Stimulated activated CD8-positive, alpha-beta memory T cell treated with anti-CD3 and anti-CD28 coated beads, Interleukin-4, amount 100 ng/mL, for 4 hours (primary cell): ENCODE measurements around the gene FER.
"Not testable (repeated sequence)": the region's sequence is repeated elsewhere in the genome, so short reads cannot be mapped to it uniquely, and the experiment has no call there.

Experiments used
- DNase-seq, 2 donors: peaks; one replicate each; pipeline ENCODE4 v3.0.0-alpha.2; 2020; ENCODE audit warnings: low read depth in 2 of 2, low spot score in 1 of 2

Gene FER

GRCh38 chr5:108797986-108798385, 50.3 kb downstream of the FER start:
- DNase-seq, result no peak

- no peak for DNase-seq
These were observed 51.0 kb downstream of the FER start for GRCh38 chr5:108798513-108799265.

GRCh38 chr5:108801301-108801700, 53.6 kb downstream of the FER start:
- no peak for DNase-seq

GRCh38 chr5:108801776-108802175, 54.1 kb downstream of the FER start:
- no peak for DNase-seq

GRCh38 chr5:108810717-108811116, 63.0 kb downstream of the FER start:
- DNase-seq, result no peak

- no peak for DNase-seq
These were observed 66.0 kb downstream of the FER start for GRCh38 chr5:108813673-108814072.

- DNase-seq, result no peak
These were observed 66.9 kb downstream of the FER start for GRCh38 chr5:108814551-108814950.

GRCh38 chr5:108818613-108819272, 71.0 kb downstream of the FER start:
- DNase-seq, result no peak

GRCh38 chr5:108820983-108821382, 73.3 kb downstream of the FER start:
- no peak for DNase-seq

GRCh38 chr5:108822211-108822947, 74.7 kb downstream of the FER start:
- DNase-seq, result no peak

GRCh38 chr5:108827131-108827530, 79.4 kb downstream of the FER start:
- DNase-seq, result no peak

- no peak for DNase-seq
These were observed 83.1 kb downstream of the FER start for GRCh38 chr5:108830705-108831276.

- DNase-seq, result no peak
These were observed 88.8 kb downstream of the FER start for GRCh38 chr5:108836492-108836891.

- not testable (repeated sequence) for DNase-seq
These were observed 94.7 kb downstream of the FER start for GRCh38 chr5:108842260-108842941.

GRCh38 chr5:108851129-108851528, 103.4 kb downstream of the FER start:
- DNase-seq, result not testable (repeated sequence)

GRCh38 chr5:108857905-108858304, 110.2 kb downstream of the FER start:
- DNase-seq, result no peak

- no peak for DNase-seq
These were observed 111.3 kb downstream of the FER start for GRCh38 chr5:108858959-108859358.

GRCh38 chr5:108862211-108862610, 114.5 kb downstream of the FER start:
- no peak for DNase-seq

- not testable (repeated sequence) for DNase-seq
These were observed 118.4 kb downstream of the FER start for GRCh38 chr5:108866097-108866496.

- DNase-seq, result no peak
These were observed 120.0 kb downstream of the FER start for GRCh38 chr5:108867656-108868055.

- DNase-seq, result no peak
These were observed 121.4 kb downstream of the FER start for GRCh38 chr5:108869066-108869465.
